ENCODE measurements around the gene ARFIP1.

The ARFIP1 gene

GRCh38 chr4:152950402-152951274 lies 170.9 kb downstream of the ARFIP1 start:
- Histone ChIP-seq H3K9me3 (ENCODE audit: control insufficient read depth, low read length) (no peaks in the 10 kb centered on the region), H3K27me3 (ENCODE audit: control insufficient read depth, insufficient read depth, low read length) (no peaks in the 10 kb centered on the region), H3K36me3 (ENCODE audit: control insufficient read depth, insufficient read depth, low read length) (no peaks in the 10 kb centered on the region), H3K9ac (ENCODE audit: low read length) (peak overlapping the region; percentile 32), H3K4me3 (ENCODE audit: low read length) (no peak overlapping the region), H3K4me1 (ENCODE audit: control insufficient read depth, insufficient read depth, low read length) (peaks cover 22% of the 10 kb centered on the region)

DNA sequence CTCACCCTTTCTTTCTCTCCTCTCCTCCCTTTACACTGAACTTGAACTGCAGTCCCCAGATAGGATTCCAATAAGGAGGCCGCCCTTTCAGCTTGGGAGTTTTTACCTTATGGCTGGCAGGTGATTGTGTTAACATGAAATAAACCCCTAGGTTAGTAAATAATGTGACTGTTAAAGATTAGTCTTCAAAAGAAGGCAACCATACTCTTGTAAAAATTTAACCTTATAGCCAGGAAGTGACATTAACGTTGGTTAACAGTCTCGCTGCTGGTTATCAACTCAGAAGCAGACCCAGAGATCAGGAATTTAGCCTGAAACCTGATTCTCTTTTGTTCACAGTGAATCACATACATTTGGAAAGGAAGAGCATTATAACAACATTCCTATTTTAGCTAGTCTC lies 171.6 kb downstream of the ARFIP1 start:
- H3K27me3 ChIP-seq (ENCODE audit: control insufficient read depth, insufficient read depth, low read length) = no peaks in the 10 kb centered on the region
- no peak overlapping the region for H3K4me3 ChIP-seq (ENCODE audit: low read length)
- no peak overlapping the region for H3K9ac ChIP-seq (ENCODE audit: low read length)
- peaks cover 29% of the 10 kb centered on the region for H3K4me1 ChIP-seq (ENCODE audit: control insufficient read depth, insufficient read depth, low read length)
- no peaks in the 10 kb centered on the region for H3K36me3 ChIP-seq (ENCODE audit: control insufficient read depth, insufficient read depth, low read length)
- H3K9me3 ChIP-seq (ENCODE audit: control insufficient read depth, low read length) = no peaks in the 10 kb centered on the region

- no peak overlapping the region for H3K9ac ChIP-seq (ENCODE audit: low read length)
- H3K36me3 ChIP-seq (ENCODE audit: control insufficient read depth, insufficient read depth, low read length) = no peaks in the 10 kb centered on the region
- H3K9me3 ChIP-seq (ENCODE audit: control insufficient read depth, low read length) = no peaks in the 10 kb centered on the region
- no peak overlapping the region for H3K4me3 ChIP-seq (ENCODE audit: low read length)
- H3K4me1 ChIP-seq (ENCODE audit: control insufficient read depth, insufficient read depth, low read length) = peaks cover 51% of the 10 kb centered on the region
- no peaks in the 10 kb centered on the region for H3K27me3 ChIP-seq (ENCODE audit: control insufficient read depth, insufficient read depth, low read length)
Observed at GRCh38 chr4:152953514-152953913, 173.8 kb downstream of the ARFIP1 start.

GRCh38 chr4:152954741-152955140 lies 175.0 kb downstream of the ARFIP1 start:
- H3K27me3 ChIP-seq (ENCODE audit: control insufficient read depth, insufficient read depth, low read length) = no peaks in the 10 kb centered on the region

DNA sequence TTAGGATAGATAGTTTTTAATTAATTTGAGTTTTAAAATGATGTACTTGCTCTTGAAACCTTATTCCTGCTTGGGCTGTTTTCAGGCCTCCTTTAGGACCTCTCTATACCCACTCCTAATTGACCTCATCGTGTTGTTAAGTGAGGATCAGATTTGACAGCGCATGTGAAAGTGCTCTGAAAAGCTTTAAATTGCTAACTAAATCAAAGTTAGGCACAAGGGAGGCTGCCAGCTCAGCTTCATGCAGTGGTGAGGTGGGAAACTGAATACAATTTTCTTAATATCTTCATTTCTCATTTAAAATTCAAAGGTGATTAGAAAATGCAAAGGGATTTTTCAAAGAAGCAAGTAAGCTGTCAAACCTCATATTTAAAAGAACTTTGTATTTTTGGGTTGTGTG lies 176.4 kb downstream of the ARFIP1 start:
- Histone ChIP-seq H3K9ac (ENCODE audit: low read length) (no peak overlapping the region), H3K36me3 (ENCODE audit: control insufficient read depth, insufficient read depth, low read length) (no peaks in the 10 kb centered on the region), H3K27me3 (ENCODE audit: control insufficient read depth, insufficient read depth, low read length) (no peaks in the 10 kb centered on the region), H3K4me3 (ENCODE audit: low read length) (no peak overlapping the region), H3K4me1 (ENCODE audit: control insufficient read depth, insufficient read depth, low read length) (peaks cover 38% of the 10 kb centered on the region), H3K9me3 (ENCODE audit: control insufficient read depth, low read length) (no peaks in the 10 kb centered on the region)

More at GRCh38 chr4:152954741-152955140, 175.0 kb downstream of the ARFIP1 start:
- H3K4me3 ChIP-seq (ENCODE audit: low read length) = no peak overlapping the region
- no peaks in the 10 kb centered on the region for H3K36me3 ChIP-seq (ENCODE audit: control insufficient read depth, insufficient read depth, low read length)
- peaks cover 50% of the 10 kb centered on the region for H3K4me1 ChIP-seq (ENCODE audit: control insufficient read depth, insufficient read depth, low read length)
- no peak overlapping the region for H3K9ac ChIP-seq (ENCODE audit: low read length)
- no peaks in the 10 kb centered on the region for H3K9me3 ChIP-seq (ENCODE audit: control insufficient read depth, low read length)

DNA sequence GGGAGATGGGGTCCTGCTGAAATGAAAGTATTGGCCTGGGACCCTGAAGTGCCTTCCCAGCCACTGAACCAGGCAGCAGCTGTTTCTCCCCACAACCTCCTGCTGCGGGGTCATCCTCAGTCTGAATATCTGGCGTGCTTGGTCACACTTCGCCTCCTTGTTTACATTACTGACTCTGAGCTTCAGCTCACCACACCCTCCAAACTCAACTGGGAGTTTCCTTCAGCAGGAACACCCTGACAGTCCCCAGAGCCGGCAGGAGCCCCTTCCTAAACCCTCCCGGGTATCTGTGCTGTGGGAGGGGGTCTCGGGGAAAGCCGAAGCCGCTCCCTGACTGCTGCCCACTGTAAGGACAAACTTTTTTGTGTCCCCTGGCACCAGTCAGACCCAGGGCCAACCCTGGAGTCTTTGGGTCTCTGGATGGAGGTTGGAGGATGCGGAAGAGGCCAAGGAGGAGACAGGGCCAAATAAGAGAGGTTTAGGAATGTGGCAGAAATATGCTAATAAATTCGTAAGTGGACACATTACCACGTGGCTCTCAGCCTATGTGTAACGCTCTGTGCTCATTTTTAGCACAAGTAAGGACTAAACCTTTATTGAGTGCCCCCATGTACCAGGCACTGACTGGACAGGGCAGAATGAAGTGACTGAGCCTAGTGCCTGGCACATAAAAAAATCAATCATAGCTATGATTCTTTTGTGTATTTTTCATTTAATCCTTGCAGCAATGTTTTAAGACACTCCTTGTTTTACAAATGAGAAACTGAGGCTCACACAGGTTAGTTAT lies 177.1 kb downstream of the ARFIP1 start:
- Histone ChIP-seq H3K9ac (ENCODE audit: low read length) (peak overlapping the region; percentile 4), H3K4me3 (ENCODE audit: low read length) (no peak overlapping the region), H3K27me3 (ENCODE audit: control insufficient read depth, insufficient read depth, low read length) (no peaks in the 10 kb centered on the region)

GRCh38 chr4:152957437-152958171 lies 177.8 kb downstream of the ARFIP1 start:
- H3K27me3 ChIP-seq (ENCODE audit: control insufficient read depth, insufficient read depth, low read length) = no peaks in the 10 kb centered on the region
- H3K9me3 ChIP-seq (ENCODE audit: control insufficient read depth, low read length) = no peaks in the 10 kb centered on the region
- H3K9ac ChIP-seq (ENCODE audit: low read length) = peak overlapping the region; percentile 4
- H3K4me1 ChIP-seq (ENCODE audit: control insufficient read depth, insufficient read depth, low read length) = peaks cover 32% of the 10 kb centered on the region
- H3K36me3 ChIP-seq (ENCODE audit: control insufficient read depth, insufficient read depth, low read length) = no peaks in the 10 kb centered on the region
- no peak overlapping the region for H3K4me3 ChIP-seq (ENCODE audit: low read length)

More for the DNA sequence above, 177.1 kb downstream of the ARFIP1 start:
- no peaks in the 10 kb centered on the region for H3K36me3 ChIP-seq (ENCODE audit: control insufficient read depth, insufficient read depth, low read length)
- peaks cover 32% of the 10 kb centered on the region for H3K4me1 ChIP-seq (ENCODE audit: control insufficient read depth, insufficient read depth, low read length)
- H3K9me3 ChIP-seq (ENCODE audit: control insufficient read depth, low read length) = no peaks in the 10 kb centered on the region

GRCh38 chr4:152959080-152959479 lies 179.3 kb downstream of the ARFIP1 start:
- H3K4me3 ChIP-seq (ENCODE audit: low read length) = no peak overlapping the region
- no peak overlapping the region for H3K9ac ChIP-seq (ENCODE audit: low read length)
- peaks cover 5% of the 10 kb centered on the region for H3K36me3 ChIP-seq (ENCODE audit: control insufficient read depth, insufficient read depth, low read length)
- no peaks in the 10 kb centered on the region for H3K27me3 ChIP-seq (ENCODE audit: control insufficient read depth, insufficient read depth, low read length)
- peaks cover 34% of the 10 kb centered on the region for H3K4me1 ChIP-seq (ENCODE audit: control insufficient read depth, insufficient read depth, low read length)
- no peaks in the 10 kb centered on the region for H3K9me3 ChIP-seq (ENCODE audit: control insufficient read depth, low read length)

GRCh38 chr4:152960082-152960481 lies 180.3 kb downstream of the ARFIP1 start:
- Histone ChIP-seq H3K27me3 (ENCODE audit: control insufficient read depth, insufficient read depth, low read length) (no peaks in the 10 kb centered on the region), H3K36me3 (ENCODE audit: control insufficient read depth, insufficient read depth, low read length) (peaks cover 5% of the 10 kb centered on the region), H3K4me3 (ENCODE audit: low read length) (no peak overlapping the region), H3K4me1 (ENCODE audit: control insufficient read depth, insufficient read depth, low read length) (peaks cover 42% of the 10 kb centered on the region), H3K9ac (ENCODE audit: low read length) (no peak overlapping the region), H3K9me3 (ENCODE audit: control insufficient read depth, low read length) (no peaks in the 10 kb centered on the region)

DNA sequence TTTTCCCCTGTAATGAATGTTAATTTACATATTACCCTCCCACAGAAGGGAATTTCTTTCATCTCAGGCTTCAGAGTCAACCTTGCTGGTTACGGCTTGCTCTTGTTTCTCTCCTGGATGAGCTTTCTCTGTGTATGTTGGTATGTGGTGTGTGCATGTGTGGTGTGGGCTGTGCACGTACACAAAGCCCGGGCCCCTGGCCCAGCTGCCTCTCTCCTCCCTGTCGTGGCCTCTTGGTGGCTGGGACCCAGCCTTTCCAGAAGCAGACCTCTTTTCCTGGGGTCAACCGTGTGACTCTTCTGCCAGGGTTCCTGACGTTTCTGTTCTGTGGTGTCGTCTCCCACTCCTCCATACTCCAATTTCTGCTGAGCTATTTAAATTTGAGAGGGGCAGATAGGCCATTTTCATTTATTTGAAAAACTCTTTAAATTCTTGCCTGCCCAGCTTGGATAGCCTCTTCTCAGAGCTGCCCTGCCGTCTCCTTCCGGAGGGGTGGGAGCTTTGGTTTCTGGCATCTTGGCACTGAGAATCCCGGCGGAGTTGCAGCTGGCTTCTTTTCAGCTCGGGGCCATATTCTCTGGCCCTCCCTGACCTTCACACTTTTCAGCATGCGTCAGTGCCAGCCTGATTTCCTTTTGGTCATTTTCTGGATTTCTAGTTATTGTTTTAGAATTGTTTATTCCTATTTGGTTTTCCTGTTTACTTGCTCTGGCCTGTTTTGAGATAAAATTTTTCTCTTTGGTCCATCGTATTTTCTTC lies 181.4 kb downstream of the ARFIP1 start:
- Histone ChIP-seq H3K4me1 (ENCODE audit: control insufficient read depth, insufficient read depth, low read length) (peaks cover 41% of the 10 kb centered on the region), H3K27me3 (ENCODE audit: control insufficient read depth, insufficient read depth, low read length) (no peaks in the 10 kb centered on the region), H3K9me3 (ENCODE audit: control insufficient read depth, low read length) (no peaks in the 10 kb centered on the region), H3K36me3 (ENCODE audit: control insufficient read depth, insufficient read depth, low read length) (peaks cover 5% of the 10 kb centered on the region), H3K4me3 (ENCODE audit: low read length) (no peak overlapping the region), H3K9ac (ENCODE audit: low read length) (no peak overlapping the region)

GRCh38 chr4:152961773-152962115 lies 182.0 kb downstream of the ARFIP1 start:
- no peak overlapping the region for H3K9ac ChIP-seq (ENCODE audit: low read length)
- H3K4me3 ChIP-seq (ENCODE audit: low read length) = no peak overlapping the region
- peaks cover 5% of the 10 kb centered on the region for H3K36me3 ChIP-seq (ENCODE audit: control insufficient read depth, insufficient read depth, low read length)
- H3K27me3 ChIP-seq (ENCODE audit: control insufficient read depth, insufficient read depth, low read length) = no peaks in the 10 kb centered on the region
- peaks cover 35% of the 10 kb centered on the region for H3K4me1 ChIP-seq (ENCODE audit: control insufficient read depth, insufficient read depth, low read length)
- no peaks in the 10 kb centered on the region for H3K9me3 ChIP-seq (ENCODE audit: control insufficient read depth, low read length)
